HG03060 (cell line): ENCODE data around the gene VSTM1.
"Not testable (repeated sequence)": the region's sequence is repeated elsewhere in the genome, so short reads cannot be mapped to it uniquely, and the experiment has no call there.

ENCODE experiments used
- ATAC-seq: cut with Tn5 transposase; IDR thresholded peaks from one replicate; pipeline ENCODE4 v1.9.1; 2021; ENCODE audit warnings: low read depth, moderate number of reproducible peaks; ENCODE audit not compliant: unreplicated experiment

Gene VSTM1

GRCh38 chr19:54074851-54075250, 11.2 kb upstream of the VSTM1 start:
- no peak for ATAC-seq

DNA sequence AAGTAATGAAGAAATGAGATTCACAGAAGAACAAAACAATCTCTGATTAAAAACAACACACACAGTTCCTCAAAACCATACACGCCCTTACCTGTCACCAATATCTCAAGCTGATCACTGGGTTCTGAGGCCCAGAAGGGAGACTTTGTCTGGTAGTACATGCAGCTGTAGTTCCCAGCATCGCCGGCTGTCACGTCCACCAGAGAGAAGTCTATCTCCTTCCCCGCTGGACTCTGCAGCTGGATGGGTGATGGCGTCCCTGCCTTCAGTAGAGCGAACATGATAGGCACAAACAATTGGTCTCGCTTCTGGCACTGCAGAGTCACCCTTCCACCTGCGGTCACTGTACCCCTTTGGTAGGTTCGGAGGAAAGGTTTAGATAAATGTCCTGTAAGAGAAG, 10.1 kb upstream of the VSTM1 start:
- ATAC-seq, result no peak

DNA sequence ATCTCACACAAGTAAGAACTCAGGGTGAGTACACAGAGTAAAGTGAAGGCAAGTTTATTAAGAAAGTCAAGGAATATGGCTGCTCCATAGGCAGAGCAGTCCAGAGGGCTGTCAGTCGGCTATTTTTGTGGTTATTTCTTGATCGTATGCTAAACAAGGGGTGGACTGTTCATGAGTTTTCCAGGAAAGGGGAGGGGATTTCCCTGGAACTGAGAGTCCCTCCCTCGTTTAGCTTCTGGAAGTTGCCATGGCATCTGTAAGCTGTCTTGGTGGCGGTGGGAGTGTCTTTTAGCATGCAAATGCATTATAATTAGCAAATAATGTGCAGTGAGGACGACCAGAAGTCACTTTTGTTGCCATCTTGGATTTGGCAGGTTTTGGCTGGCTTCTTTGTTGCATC, 5.8 kb upstream of the VSTM1 start:
- no peak for ATAC-seq

DNA sequence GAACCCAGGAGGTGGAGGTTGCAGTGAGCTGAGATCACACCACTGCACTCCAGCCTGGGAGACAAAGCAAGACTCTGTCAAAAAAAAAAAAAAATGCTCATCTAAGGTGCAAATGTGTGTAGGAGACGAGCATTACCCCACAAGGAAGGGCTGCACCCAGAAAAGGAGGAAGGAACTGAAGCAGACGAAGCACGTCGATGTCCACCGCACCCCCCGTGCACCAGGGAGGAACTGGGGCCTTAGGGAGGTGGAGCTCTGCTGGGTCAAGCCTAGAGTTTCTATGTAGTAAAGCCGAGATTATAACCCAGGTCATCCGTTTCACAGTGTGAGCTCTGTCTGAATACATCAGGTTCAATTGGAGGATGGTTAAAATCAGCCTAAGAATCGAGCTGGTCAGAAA, 1.1 kb downstream of the VSTM1 start:
- no peak for ATAC-seq

GRCh38 chr19:54047616-54048015, 16.1 kb downstream of the VSTM1 start:
- ATAC-seq, result no peak

DNA sequence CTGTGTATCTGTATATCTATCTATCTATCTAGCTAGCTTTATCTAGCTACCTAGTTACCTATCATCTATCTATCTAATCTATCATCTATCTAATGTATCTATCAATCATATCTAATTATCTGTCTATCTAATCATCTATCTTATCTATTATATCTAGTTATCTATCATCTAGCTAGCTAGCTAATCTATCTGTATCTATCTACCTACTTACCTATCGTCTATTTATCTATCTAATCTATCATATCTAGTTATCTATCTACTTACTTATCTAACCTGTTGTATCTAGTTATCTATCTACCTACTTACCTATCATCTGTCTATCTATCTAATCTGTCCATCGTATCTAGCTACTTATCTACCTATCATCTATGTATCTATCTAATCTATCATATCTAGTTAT, 17.9 kb downstream of the VSTM1 start:
- ATAC-seq, result no peak

GRCh38 chr19:54042989-54043388, 20.7 kb downstream of the VSTM1 start:
- ATAC-seq, result no peak

DNA sequence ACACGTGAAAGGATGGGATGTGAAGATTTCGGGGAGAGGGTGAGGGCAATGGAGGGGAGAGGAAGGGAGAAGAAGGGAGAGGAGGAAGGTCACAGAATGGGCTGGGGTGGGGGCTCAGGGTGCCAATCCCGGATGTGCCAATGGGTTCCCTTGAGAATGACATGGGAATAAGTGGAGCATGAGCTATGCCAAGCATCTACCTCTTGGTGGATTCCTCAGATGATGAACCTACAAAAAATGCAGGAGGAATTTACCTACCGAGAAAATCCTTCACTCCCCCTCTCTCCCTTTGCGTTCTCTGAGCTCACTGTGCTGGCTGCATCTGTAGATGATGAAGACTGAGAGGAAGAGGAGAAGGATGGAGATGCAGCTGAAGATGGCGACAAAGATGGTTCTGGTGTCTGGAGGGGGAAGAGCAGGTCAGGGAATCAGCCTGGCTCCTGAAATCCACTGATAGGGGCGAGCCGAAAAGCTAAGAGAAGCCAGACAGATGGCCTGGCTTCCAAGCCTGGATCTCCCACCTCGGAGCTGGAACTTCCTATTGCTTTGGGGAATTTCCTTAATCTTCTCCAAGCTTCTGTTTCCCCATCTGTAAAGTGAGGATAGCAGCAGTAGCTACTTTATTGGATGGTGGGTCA, 21.6 kb downstream of the VSTM1 start:
- ATAC-seq, result no peak

DNA sequence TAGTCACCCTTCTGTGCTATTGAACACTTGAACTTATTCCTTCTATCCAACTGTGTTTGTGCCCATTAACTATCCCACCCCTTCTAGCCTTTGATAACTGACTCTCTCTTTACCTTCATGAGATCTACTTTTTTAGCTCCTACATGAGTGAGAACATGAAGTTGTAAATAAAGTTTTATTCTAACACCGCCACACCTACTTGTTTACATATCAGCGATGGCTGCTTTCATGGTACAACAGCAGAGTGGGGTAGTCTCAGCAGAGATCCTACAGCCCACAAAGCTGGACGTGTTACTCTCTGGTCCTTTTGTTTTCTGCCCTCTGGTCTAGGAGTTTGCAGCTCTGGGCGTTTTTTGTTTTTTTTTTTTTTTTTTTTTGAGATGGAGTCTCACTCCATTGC, 23.7 kb downstream of the VSTM1 start:
- no peak for ATAC-seq

- ATAC-seq, result not testable (repeated sequence)
Measured at GRCh38 chr19:54036542-54036941, 27.2 kb downstream of the VSTM1 start.

DNA sequence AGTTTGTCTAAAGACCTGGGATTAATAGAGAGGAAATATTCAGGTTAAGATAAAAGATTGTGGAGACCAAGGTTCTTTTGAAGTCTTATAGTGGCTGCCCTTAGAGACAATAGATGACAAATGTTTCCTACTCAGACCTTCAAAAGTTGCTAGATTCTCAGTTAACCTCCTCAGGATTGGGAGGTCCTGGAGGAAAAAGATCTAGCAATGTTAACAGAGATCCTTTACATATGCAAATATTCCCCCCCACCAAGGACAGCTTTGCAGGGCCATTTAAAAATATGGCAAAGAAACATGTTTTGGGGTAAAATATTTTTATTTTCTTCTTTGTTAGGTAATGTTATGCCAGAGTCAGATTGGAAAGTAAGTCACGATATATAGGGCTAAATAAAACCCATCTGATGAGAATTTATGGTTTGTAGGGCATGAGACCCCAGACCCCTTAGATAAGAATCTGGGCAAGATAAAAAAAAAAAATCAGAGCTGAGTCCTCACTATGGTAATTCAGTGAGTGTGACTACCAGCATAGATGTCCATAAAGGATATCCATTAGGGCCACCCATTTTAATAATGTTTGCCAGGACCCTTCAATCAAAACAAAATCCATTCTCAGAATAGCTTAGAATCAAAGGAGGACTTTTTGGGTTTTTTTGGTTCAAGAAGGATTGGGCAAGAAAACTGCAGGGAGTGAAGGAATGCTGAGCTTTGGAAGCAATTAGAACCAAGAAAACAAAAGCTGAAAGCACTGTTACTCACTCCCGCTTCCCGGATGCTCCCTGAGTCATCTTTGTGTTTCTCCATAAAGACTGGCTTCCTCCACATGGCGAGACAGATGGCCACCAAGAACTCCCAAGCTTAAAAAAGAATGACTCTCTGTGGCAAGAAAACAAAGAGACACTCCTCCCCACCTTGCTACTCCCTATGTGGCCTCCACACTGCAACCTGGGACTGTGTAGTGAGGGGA, 28.2 kb downstream of the VSTM1 start:
- ATAC-seq, result no peak

DNA sequence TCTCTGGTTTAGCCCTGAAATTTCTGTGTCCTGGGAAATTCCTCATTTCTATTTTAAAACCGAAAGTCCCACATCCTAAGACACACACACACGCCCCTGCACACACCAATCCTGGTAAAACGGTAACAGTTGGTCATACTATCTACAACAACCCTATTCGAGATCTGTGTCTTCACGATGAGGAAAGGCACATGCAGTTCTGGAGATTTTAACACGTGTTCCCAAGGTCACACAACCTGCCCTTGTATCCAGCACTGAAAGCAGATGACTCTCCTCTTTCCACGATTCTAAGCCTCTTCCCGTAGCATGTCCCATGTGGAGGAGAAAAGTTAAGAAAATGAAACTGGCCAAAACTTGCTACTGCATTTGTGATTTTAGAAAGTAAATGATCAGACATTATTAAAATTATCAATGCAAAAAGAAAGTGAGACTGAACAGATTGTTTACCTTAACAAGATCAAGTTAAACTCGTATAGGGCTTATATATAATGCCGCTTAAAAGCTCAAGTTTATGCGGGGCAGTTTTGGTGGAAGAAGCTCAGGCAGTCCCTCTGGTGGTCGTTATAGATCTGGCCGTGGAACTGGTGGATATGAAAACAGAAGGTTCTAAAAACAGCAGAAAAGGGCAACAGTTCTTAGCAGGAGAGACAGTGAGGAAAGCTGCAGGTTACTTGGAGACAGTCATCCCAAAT, 32.7 kb downstream of the VSTM1 start:
- no peak for ATAC-seq

- ATAC-seq, result no peak
Measured at GRCh38 chr19:54029930-54030490, 33.7 kb downstream of the VSTM1 start.

DNA sequence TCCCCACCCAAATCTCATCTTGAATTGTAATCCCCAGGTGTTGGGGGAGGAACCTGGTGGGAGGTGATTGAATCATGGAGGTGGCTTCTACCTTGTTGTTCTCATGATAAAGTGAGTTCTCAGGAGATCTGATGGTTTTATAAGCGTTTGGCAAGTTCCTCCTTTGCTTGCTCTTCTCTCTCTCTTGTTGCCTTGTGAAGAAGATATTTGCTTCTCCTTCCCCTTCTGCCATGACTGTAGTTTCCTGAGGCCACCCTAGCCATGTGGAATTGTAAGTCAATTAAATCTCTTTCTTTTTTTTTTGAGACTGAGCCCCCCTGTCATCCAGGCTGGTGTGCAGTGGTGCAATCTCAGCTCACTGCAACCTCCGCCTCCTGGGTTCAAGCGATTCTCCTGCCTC, 34.4 kb downstream of the VSTM1 start:
- ATAC-seq, result no peak

DNA sequence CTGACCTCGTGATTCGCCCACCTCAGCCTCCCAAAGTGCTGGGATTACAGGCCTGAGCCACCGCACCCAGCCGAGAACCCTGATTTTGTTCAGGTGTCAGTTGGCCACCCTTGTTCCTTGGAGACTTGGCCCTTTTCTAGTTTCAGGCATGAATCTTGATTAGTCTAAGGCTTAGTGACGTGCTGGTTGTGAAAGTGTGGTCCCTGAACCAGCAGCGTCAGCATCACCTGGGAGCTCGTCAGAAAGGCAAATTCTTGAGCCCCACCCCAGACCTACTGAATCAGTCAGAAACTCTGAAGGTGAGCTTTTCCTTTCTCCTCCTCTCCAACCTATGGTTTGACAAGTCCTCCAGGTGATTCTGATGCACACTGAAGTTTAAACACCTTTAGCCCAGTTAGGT, 37.0 kb downstream of the VSTM1 start:
- ATAC-seq, result no peak

DNA sequence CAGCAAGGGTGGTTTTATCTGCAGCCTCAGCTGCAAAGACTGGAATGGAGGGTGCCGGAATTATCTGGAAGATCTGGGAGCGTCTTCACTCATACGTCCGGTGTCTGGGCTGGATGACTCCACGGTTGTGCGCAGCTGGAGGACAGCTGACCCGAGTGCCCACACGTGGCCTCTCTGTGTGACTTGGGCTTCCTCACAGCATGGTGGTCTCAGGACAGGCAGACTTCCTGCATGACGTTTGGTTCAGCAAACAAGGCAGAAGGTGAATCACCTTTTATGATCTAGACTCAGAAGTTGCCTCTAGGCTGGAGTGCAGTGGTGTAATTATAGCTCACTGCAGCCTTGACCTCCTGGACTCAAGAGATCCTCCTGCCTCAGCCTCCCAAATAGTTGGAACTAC, 39.0 kb downstream of the VSTM1 start:
- ATAC-seq, result no peak

DNA sequence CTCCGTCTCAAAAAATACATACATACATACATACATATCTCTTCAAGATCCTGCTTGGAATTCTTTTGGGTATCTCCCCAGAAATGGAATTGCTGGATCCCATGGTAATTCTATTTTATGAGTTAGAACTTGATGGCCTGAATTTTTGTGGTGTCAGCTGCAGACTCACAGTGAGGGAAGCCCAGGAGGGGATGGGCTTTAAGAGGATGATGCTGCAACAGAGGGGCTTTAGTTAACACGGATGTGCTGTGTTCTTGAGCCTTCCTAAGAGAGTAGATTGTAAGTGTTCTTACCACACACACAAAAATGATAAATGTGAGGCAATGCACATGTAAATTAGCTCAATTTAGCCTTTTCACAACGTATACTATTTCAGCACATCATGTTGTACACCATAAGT, 40.5 kb downstream of the VSTM1 start:
- ATAC-seq, result no peak

DNA sequence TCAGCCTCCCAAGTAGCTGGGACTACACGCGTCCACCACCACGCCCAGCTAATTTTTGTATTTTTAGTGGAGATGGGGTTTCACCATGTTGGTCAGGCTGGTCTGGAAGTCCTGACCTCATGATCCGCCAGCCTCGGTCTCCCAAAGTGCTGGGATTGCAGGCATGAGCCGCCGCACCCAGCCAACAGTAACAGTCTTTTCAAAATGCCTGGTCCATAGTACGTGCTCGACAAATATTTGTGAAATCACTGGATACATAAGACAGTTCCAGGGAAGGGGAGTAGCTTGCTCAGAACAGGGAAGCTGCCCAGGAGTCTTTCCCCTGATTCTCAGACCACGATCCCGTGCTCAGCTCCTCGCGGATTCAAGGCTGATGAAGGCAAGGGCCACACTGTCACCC, 41.8 kb downstream of the VSTM1 start:
- no peak for ATAC-seq

DNA sequence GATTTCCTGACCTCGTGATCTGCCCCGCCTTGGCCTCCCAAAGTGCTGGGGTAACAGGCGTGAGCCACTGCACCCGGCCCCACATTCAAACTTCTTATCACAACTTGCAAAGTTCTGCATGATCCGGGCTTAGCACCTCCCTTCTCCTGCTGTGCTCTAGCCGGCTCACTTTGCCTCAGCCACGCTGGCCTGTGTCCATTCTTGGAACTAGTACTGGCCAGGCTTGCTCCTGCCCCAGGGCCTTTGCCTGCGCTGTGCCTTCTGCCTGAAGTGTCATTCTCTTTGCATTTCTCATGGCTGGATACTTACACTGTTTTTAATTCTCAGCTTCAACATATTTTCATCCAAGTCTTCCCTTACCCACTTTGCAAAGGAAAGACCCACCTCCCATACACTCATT, 42.3 kb downstream of the VSTM1 start:
- ATAC-seq, result no peak

DNA sequence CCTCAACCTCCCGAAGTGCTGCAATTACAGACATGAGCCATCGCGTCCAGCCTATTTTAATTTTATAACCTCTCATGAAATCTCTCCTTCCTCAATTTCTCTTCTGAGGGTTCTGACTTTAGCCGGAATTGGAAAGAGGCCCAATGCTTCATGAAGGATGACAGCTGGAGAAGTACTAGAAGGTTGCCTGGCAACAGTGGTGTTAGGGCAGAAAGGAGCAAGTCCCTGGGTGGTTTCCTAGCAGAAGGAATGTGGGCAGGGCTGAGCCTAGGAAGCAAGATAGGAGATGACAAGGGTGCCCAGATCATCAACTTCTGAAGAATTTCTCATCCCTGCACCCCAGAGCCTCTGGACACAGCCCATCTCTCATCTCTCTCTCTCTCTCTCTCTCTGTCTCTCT, 46.4 kb downstream of the VSTM1 start:
- no peak for ATAC-seq

DNA sequence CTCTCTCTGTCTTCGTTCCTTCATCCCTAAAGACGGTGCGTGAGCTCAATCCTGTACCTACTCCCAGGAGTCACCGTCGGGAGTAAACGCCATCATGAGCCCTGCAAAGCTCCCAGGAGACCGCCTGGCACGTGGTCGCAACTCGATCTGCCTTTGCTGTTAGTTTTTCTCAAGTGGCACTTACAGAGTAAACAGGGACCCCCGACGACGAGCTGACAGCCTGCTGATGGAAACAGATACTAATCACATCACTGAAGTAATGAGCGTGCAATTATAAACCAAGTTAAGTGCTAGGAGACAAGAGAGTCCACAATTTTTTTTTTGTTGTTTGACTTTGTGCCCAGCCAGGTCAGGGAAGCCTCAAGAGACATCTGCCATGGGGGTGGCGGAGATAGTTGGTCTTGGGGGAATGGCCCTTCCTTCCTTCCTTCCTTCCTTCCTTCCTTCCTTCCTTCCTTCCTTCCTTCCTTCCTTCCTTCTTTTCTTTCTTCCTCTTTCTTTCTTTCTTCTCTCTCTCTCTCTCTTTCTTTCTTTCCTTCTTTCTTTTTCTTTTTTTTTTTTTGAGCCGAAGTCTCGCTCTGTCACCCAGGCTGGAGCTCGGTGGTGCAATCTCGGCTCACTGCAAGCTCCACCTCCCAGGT, 48.7 kb downstream of the VSTM1 start:
- ATAC-seq, result no peak
